OCI-LY7 (cell line): ENCODE data around the gene PPM1A. TPM values are rescaled to one million over a fixed set of nuclear protein-coding genes. Genes with fewer than 3 reads are reported as not detected.

Experiments
- BruUV-seq: library from RNA; stranded (reverse); fragments of 400-500 nt; replicated peaks from 2 replicates; lab custom pipeline; 2021; lab: Mats Ljungman, UMichigan
- CTCF ChIA-PET: fragments of 300-600 bp; sonication (Branson Sonifier 250); formaldehyde crosslinking; loops from one replicate; lab custom pipeline; 2022; ENCODE audit warnings: antibody characterized with exemption; ENCODE audit not compliant: unreplicated experiment; lab: Charles Lee
- POLR2A ChIA-PET: fragments of 300-600 bp; sonication (Branson Sonifier 250); formaldehyde crosslinking; loops from one replicate; lab custom pipeline; 2022; ENCODE audit warnings: antibody characterized with exemption; lab: Charles Lee
- DNase-seq: peaks from one replicate; pipeline ENCODE4 v3.0.0-alpha.2; 2015; ENCODE audit warnings: low spot score
- H2AFZ ChIP-seq: fragments of 200-600 bp; sonication (generic), shearing (Covaris generic); 2 replicates; pipeline ENCODE4 v1.6.1; 2014; ENCODE audit warnings: mild to moderate bottlenecking, antibody characterized with exemption, low read length, moderate library complexity
- H3K27ac ChIP-seq: fragments of 200-600 bp; sonication (generic); 2 replicates; pipeline ENCODE4 v1.5.1; 2014; ENCODE audit warnings: mixed run types, low read depth, mild to moderate bottlenecking, moderate library complexity, low read length, inconsistent platforms; ENCODE audit not compliant: poor library complexity, severe bottlenecking
- H3K36me3 ChIP-seq: fragments of 200-600 bp; sonication (generic); 2 replicates; pipeline ENCODE4 v1.6.1; 2014; ENCODE audit warnings: mild to moderate bottlenecking, antibody characterized with exemption, low read length, moderate library complexity, mixed read lengths; ENCODE audit not compliant: insufficient read depth
- H3K4me1 ChIP-seq: fragments of 200-600 bp; sonication (generic); 2 replicates; pipeline ENCODE4 v1.5.1; 2014; ENCODE audit warnings: mild to moderate bottlenecking, low read length; ENCODE audit not compliant: insufficient read depth, poor library complexity, severe bottlenecking
- H3K4me2 ChIP-seq: fragments of 200-600 bp; sonication (generic); 2 replicates; pipeline ENCODE4 v1.6.1; 2014; ENCODE audit warnings: mild to moderate bottlenecking, low read length
- H3K4me3 ChIP-seq: fragments of 200-600 bp; sonication (generic); 2 replicates; pipeline ENCODE4 v1.5.1; 2014; ENCODE audit warnings: mild to moderate bottlenecking, low read depth, low read length; ENCODE audit not compliant: poor library complexity, severe bottlenecking
- H3K79me2 ChIP-seq: fragments of 200-600 bp; sonication (generic); 2 replicates; pipeline ENCODE4 v1.6.1; 2016; ENCODE audit warnings: low read depth, mild to moderate bottlenecking, low read length, moderate library complexity, mixed read lengths; ENCODE audit not compliant: insufficient read depth
- H3K9me2 ChIP-seq: fragments of 200-600 bp; sonication (generic); 2 replicates; pipeline ENCODE4 v1.6.1; 2016; ENCODE audit warnings: mild to moderate bottlenecking, low read length, mixed read lengths; ENCODE audit not compliant: insufficient read depth
- H3K9me3 ChIP-seq: fragments of 200-600 bp; sonication (generic); 2 replicates; pipeline ENCODE4 v1.6.1; 2014; ENCODE audit warnings: mild to moderate bottlenecking, mixed run types, low read length, mixed read lengths
- H4K20me1 ChIP-seq: fragments of 200-600 bp; sonication (generic); 2 replicates; pipeline ENCODE4 v1.6.1; 2014; ENCODE audit warnings: mild to moderate bottlenecking, antibody characterized with exemption, low read length, moderate library complexity, mixed read lengths; ENCODE audit not compliant: insufficient read depth
- CTCF ChIP-seq: fragments of 200-600 bp; sonication (generic); conservative IDR thresholded peaks from 2 replicates; pipeline ENCODE4 v1.5.1; 2014; ENCODE audit warnings: mild to moderate bottlenecking, antibody characterized with exemption, low read length, moderate library complexity, mixed read lengths
- EZH2phosphoT487 ChIP-seq: fragments of 200-600 bp; sonication (generic); IDR thresholded peaks from 2 replicates; pipeline ENCODE4 v1.6.1; 2018; ENCODE audit warnings: low read depth, borderline replicate concordance, mild to moderate bottlenecking, mixed run types, antibody characterized with exemption, low read length, moderate library complexity, mixed read lengths
- intact Hi-C: fragments of 100-400 bp; cut with micrococcal nuclease; formaldehyde crosslinking; loops from one replicate; pipeline ENCODE4 v1.10.0; 2022; ENCODE audit not compliant: unreplicated experiment
- total RNA-seq, 2 experiments: library from RNA; depleted of rRNA in 1 of 2; stranded (reverse); fragments of >200 nt in 1 of 2; shearing (Covaris generic) in 1 of 2; gene quantifications; 2 replicates each; pipeline ENCODE4 v1.2.3, GENCODE V29; 2014 to 2022

Gene PPM1A
- total RNA-seq, 2 experiments from 2014 or later, result 25.4 to 75.1 TPM

DNA sequence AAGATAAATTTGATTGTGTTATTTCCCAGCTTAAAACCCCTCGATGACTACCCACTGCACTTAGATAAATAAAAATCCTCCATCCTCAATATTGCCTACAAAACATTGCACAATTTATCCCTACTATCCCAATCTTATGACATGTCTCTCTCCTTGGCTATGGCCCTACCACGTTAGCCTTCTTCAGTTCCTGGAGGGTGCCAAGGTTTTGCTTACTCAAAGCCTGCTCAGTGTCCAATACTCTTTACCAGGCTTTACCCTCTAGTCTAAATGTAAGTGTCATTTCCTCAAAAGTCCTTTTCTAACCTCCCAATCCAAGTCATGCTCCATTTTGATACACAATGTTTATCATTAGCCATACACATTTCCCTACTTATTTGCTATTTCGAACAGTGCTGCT, 35.0 kb upstream of the PPM1A start:
- Histone ChIP-seq H2AFZ (no peak overlapping the region), H3K4me3 (no peak overlapping the region), H3K9me3 (no peaks in the 10 kb centered on the region; the same call in 1 of the 2 replicates), H3K4me2 (no peak overlapping the region), H3K4me1 (peaks cover 16% of the 10 kb centered on the region), H3K27ac (no peak overlapping the region), H4K20me1 (no peaks in the 10 kb centered on the region), H3K36me3 (no peaks in the 10 kb centered on the region), H3K79me2 (no peaks in the 10 kb centered on the region), H3K9me2 (no peaks in the 10 kb centered on the region)
- no peak for TF ChIP-seq CTCF
- no peak for TF ChIP-seq EZH2phosphoT487
- intact Hi-C loops, result no loop called here
- BruUV-seq, result no TSS peak
- POLR2A ChIA-PET, result interaction anchor here (0.6 to 3.8 kb wide), 7 partner anchors 9 to 50 kb away, joined by 3 to 21 read pairs (median 4); partner anchors contain the start of gene PPM1A
- CTCF ChIA-PET, result no interaction called here
- no peak for DNase-seq

GRCh38 chr14:60214415-60215126, 34.5 kb upstream of the PPM1A start:
- Histone ChIP-seq H3K9me2 (no peaks in the 10 kb centered on the region), H3K36me3 (no peaks in the 10 kb centered on the region), H3K27ac (no peak overlapping the region), H3K79me2 (no peaks in the 10 kb centered on the region), H3K4me2 (no peak overlapping the region), H3K9me3 (no peaks in the 10 kb centered on the region; the same call in 1 of the 2 replicates), H4K20me1 (no peaks in the 10 kb centered on the region), H2AFZ (peak overlapping the region; percentile 35), H3K4me3 (no peak overlapping the region), H3K4me1 (peaks cover 16% of the 10 kb centered on the region)
- no TSS peak for BruUV-seq
- CTCF ChIA-PET, result no interaction called here
- POLR2A ChIA-PET, result interaction anchor here (0.7 to 3.3 kb wide), 4 partner anchors 10 to 44 kb away, joined by 3 to 17 read pairs (median 4); no protein-coding TSS in a partner anchor
- no peak for DNase-seq
- TF ChIP-seq EZH2phosphoT487, result no peak
- no peak for TF ChIP-seq CTCF
- intact Hi-C loops, result no loop called here

DNA sequence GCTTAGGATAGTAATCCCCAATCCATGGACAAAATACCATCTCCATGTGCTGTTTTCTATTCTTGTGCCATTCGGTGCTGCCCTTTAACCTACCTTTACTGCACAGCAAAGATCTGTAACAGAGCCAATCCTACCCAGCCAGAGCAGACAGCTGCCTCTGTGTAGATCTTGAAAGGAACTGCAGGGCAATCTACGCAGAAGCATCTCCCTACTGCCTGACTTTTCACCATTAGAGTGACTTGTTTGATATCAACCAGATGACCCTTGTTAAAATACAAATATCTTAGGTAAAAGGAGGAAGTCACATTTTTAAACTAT, 33.9 kb upstream of the PPM1A start:
- no peak overlapping the region for H3K4me3 ChIP-seq
- no peaks in the 10 kb centered on the region for H3K36me3 ChIP-seq
- intact Hi-C loops, result no loop called here
- H3K4me2 ChIP-seq, result no peak overlapping the region
- BruUV-seq, result no TSS peak
- CTCF ChIA-PET, result no interaction called here
- H2AFZ ChIP-seq, result peak overlapping the region; percentile 35
- POLR2A ChIA-PET, result interaction anchor here (1.2 to 3.3 kb wide), 3 partner anchors 10 to 39 kb away, joined by 3 to 17 read pairs (median 4); no protein-coding TSS in a partner anchor
- H3K9me3 ChIP-seq, result no peaks in the 10 kb centered on the region; the same call in 1 of the 2 replicates
- DNase-seq, result no peak
- H3K4me1 ChIP-seq, result peaks cover 16% of the 10 kb centered on the region
- TF ChIP-seq EZH2phosphoT487 (no peak), CTCF (no peak)
- H4K20me1 ChIP-seq, result no peaks in the 10 kb centered on the region
- no peak overlapping the region for H3K27ac ChIP-seq
- no peaks in the 10 kb centered on the region for H3K9me2 ChIP-seq
- H3K79me2 ChIP-seq, result no peaks in the 10 kb centered on the region
